HG02571 (cell line): Measurements from ENCODE around the gene TPBGL.

Experiments used
- ATAC-seq: cut with Tn5 transposase; IDR thresholded peaks from one replicate; pipeline ENCODE4 v1.9.1; 2021; ENCODE audit warnings: mild to moderate bottlenecking, moderate library complexity; ENCODE audit not compliant: unreplicated experiment

TPBGL gene

GRCh38 chr11:75208446-75208845 is 32.1 kb upstream of the TPBGL start:
- ATAC-seq: no peak

GRCh38 chr11:75212411-75212810 is 28.2 kb upstream of the TPBGL start:
- ATAC-seq: no peak

GRCh38 chr11:75214411-75214821 is 26.2 kb upstream of the TPBGL start:
- no peak for ATAC-seq

GRCh38 chr11:75214843-75215242 is 25.7 kb upstream of the TPBGL start:
- ATAC-seq: no peak

- ATAC-seq: no peak
Measured at GRCh38 chr11:75219869-75220268, 20.7 kb upstream of the TPBGL start.

- ATAC-seq: no peak
Measured at GRCh38 chr11:75223954-75224643, 16.5 kb upstream of the TPBGL start.

GRCh38 chr11:75225794-75226193 is 14.8 kb upstream of the TPBGL start:
- no peak for ATAC-seq

- ATAC-seq: no peak
Measured at GRCh38 chr11:75229466-75229865, 11.1 kb upstream of the TPBGL start.

- no peak for ATAC-seq
Measured at GRCh38 chr11:75230621-75231020, 10.0 kb upstream of the TPBGL start.

GRCh38 chr11:75233754-75234172 is 6.8 kb upstream of the TPBGL start:
- ATAC-seq: no peak

- ATAC-seq: no peak
Measured at GRCh38 chr11:75236062-75236461, 4.5 kb upstream of the TPBGL start.

- ATAC-seq: no peak
Measured at GRCh38 chr11:75237050-75237449, 3.5 kb upstream of the TPBGL start.

- no peak for ATAC-seq
Measured at GRCh38 chr11:75238595-75239440, 1.8 kb upstream of the TPBGL start.

- no peak for ATAC-seq
Measured at GRCh38 chr11:75239531-75240290, 863 bp upstream of the TPBGL start.

GRCh38 chr11:75241036-75241905 is 697 bp downstream of the TPBGL start:
- peak; percentile 67 for ATAC-seq

- ATAC-seq: no peak
Measured at GRCh38 chr11:75241906-75242644, 1.5 kb downstream of the TPBGL start.

- ATAC-seq: no peak
Measured at GRCh38 chr11:75242722-75243600, 2.4 kb downstream of the TPBGL start.

GRCh38 chr11:75244052-75244814 is 3.7 kb downstream of the TPBGL start:
- ATAC-seq: no peak
